DND-41 (cell line): ENCODE results near the gene STARD13.

ENCODE experiments used
- CTCF ChIP-seq: IDR thresholded peaks from 2 replicates; pipeline ENCODE4 v1.5.1; 2012; ENCODE audit warnings: borderline replicate concordance, low read length, moderate library complexity, mild to moderate bottlenecking; ENCODE audit not compliant: poor library complexity, severe bottlenecking; ENCODE audit errors: extremely low read depth
- EZH2 ChIP-seq: IDR thresholded peaks from 3 replicates; pipeline ENCODE4 v1.6.1; 2012; ENCODE audit warnings: borderline replicate concordance, low read depth, mild to moderate bottlenecking, moderate library complexity, low read length, inconsistent platforms; ENCODE audit not compliant: severe bottlenecking

- TF ChIP-seq CTCF: no peak
- TF ChIP-seq EZH2: no peak
Measured at GRCh38 chr13:33287142-33287882, 1.8 kb upstream of the STARD13 start.
